NCI-H2029 treated with DMSO at 0.1 percent for 48 hours (cell line): ENCODE data around the gene TMEM151A.
"Not testable (repeated sequence)": the region's sequence is repeated elsewhere in the genome, so short reads cannot be mapped to it uniquely, and the experiment has no call there.

Source experiments
- DNase-seq: peaks from one replicate; lab custom pipeline; 2025; lab: John Stamatoyannopoulos, UW

The TMEM151A gene

GRCh38 chr11:66309475-66309874 is 17.8 kb downstream of the TMEM151A start:
- no peak for DNase-seq

DNA sequence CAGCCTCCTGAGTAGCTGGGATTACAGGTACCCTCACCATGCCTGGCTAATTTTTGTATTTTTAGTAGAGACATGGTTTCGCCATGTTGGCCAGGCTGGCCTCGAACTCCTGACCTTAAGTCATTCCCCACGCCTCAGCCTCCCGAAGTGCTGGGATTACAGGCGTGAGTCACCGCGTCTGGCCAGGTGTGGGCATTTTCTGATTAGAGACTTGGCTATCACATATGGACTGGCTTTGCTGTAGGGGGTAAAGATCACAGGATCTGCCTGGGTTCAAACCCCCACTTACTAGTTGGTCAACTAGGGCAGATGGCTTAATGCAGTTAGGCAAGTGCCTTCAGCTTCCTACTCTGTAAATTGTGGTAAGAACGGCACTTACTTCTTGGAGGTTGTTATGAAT is 18.6 kb downstream of the TMEM151A start:
- DNase-seq, result no peak

DNA sequence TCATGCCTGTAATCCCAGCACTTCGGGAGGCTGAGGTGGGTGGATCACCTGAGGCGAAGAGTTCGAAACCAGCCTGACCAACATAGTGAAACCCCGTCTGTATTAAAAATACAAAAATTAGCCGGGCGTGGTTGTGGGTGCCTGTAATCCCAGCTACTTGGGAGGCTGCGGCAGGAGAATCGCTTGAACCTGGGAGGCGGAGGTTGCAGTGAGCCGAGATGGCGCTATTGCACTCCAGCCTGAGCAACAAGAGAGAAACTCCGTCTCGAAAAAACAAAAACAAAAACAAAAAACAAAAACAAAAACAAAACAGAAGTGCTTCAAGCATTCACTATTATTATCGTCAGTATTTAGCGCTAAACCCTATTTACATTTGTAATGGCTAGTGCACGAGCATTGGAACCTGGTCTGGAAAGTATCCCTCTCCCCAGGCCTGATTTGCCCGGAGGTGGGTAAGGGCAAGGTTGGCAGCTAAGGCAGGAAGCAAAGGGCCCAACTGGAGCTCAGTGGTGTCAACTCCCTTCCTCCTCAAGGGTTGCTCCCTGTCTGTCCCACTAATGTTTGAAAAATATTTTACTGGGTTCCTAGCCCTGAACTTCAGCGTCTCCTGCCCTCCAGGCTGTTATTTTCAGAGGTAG is 19.2 kb downstream of the TMEM151A start:
- DNase-seq, result not testable (repeated sequence)

- no peak for DNase-seq
These were observed 19.8 kb downstream of the TMEM151A start for GRCh38 chr11:66311470-66311964.

GRCh38 chr11:66311965-66312548 is 20.4 kb downstream of the TMEM151A start:
- peak; percentile 77 for DNase-seq

DNA sequence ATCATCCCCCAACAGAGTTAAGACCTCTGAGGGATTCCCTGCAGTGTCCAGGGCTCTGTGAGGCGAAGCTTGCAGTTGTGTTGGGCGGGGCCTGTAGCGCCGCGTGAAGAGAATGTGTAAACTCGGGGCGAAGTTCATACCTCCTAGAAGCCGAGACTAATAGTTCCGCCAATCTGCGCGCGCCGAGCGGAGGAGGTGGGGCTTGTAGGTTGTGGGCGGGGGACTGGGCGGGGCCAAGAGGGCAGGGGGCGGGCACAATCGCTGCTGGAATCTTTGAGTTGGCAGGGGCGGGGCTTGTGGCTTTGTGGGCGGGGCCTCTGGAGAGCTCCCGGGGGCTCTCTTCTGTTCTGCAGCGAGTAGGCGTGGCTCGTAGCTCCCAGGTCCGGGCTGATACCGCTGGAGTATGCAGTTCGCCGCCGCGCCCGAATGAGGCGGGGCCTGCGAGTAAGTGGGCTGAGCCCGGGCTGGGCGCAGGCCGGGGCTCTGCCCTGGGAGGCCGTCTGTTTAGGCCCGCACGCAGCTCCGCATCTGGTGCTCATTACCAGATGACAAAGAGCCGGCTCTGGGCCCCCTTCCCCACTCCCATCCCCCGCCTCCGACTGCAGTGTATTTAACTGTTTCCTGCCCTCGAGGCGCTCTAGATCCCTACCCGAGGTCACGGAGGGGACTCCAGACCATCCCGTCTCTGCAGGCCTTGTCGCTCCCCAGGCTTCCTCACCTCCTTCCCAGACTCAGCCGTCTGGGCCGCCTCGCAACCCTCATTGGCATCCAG is 21.0 kb downstream of the TMEM151A start:
- DNase-seq, result peak; percentile 77

GRCh38 chr11:66313321-66314185 is 21.9 kb downstream of the TMEM151A start:
- no peak for DNase-seq

DNA sequence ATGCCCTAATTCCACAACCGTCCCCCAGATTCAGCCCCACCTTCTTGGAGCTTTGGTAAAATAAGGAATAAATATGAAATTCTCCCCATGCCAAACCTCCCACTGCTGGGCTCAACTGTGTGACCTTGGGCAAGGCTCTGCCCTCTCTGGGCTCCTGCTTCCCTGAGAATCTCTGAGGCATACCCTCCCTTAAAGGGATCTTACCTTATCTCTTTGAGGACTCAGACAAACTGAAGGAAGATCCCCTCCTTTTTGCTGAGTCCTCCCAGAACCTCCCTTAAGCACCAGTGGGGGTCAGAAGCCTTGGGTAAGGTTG is 22.4 kb downstream of the TMEM151A start:
- no peak for DNase-seq

- no peak for DNase-seq
These were observed 23.1 kb downstream of the TMEM151A start for GRCh38 chr11:66314561-66315497.

GRCh38 chr11:66315498-66315885 is 23.8 kb downstream of the TMEM151A start:
- no peak for DNase-seq

- DNase-seq, result peak; percentile 24
These were observed 24.5 kb downstream of the TMEM151A start for GRCh38 chr11:66315921-66316811.

GRCh38 chr11:66316849-66317251 is 25.2 kb downstream of the TMEM151A start, which contains the start of gene CD248:
Gene CD248 (minus strand): TSS chr11:66317044. CDS start chr11:66317027, 17 bp downstream.
- DNase-seq, result no peak

DNA sequence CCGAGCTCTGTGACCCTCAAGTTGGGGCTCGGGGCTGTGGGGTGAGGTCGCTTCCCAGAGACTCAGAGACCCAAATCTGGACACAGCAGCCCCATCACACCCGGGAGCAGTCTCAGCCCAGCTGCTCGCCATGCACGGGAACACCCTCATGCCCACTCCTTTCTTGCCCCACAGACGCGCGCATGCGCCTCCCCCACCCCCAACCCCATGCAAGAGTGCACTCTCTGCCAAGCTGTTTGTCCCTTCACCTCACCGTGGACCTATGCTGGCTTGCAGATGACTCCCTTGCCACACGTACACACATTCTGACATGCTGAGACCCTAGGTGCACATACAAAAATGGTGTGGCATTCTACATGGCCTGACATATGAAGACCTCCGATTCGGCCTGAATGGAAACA is 25.6 kb downstream of the TMEM151A start:
- DNase-seq, result no peak

DNA sequence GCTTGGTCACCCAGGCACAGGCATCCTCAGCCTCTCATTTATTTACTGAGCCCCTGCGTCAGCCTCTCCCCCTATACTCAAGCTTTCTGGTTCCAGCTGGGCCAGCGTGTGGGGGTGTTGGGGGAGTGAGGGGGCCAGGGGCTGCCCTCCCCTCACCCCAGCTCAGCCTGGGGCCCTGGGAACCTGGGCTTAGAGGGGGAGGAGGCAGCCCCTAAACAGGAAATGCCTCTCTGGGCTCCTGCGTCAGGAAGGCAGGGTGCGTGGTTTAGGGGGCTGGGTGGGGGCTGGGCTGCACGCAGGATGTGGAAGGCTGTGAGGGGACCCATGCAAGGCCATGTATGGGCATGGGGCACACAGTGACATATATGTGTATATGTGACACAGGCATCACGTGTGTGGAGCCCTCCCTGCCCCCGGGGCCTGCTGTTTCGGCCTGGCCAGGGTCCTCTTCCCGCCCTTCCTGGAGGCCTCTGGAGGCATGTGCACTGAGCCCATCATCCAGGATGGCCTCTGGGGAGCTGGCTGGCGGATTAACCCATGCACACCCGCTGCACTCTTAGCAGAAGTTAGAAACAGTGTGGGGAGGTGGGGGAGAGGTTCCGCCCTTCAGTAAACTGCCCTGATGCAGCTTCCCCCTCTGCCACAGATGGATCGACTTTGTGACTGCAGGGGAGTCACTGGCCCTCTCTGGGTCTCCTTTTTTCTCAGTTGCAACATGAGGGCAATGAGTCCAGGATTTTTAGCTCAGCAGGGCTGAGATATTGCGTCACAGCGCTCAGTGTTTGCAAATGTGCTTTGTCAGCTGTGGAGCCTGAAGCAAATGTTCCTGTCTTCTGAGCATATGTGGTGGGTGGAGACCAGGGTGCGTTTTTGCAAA is 26.3 kb downstream of the TMEM151A start:
- no peak for DNase-seq

DNA sequence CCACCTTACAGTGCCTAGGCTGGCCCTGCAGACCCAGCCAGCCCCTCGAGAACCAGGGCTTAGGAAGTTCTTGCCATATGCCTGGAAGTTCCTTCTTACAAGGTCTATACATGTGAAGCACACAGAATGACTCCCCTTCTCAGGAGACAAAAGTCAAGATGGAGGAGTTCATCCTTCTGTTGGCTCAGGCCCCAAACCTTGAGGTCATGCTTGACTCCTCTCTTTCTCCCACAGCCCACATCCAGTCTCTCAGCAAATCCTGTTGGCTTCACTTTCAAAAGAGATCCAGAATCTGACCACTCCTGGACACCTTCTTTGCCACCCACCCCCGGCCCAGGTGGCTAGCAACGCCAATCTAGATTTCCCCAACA is 26.9 kb downstream of the TMEM151A start:
- no peak for DNase-seq

DNA sequence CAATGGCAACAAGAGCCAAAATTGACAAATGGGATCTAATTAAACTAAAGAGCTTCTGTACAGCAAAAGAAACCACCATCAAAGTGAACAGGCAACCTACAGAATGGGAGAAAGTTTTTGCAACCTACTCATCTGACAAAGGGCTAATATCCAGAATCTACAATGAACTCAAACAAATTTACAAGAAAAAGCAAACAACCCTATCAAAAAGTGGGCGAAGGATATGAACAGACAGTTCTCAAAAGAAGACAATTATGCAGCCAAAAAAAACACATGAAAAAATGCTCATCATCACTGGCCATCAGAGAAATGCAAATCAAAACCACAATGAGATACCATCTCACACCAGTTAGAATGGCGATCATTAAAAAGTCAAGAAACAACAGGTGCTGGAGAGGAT is 28.6 kb downstream of the TMEM151A start:
- not testable (repeated sequence) for DNase-seq

GRCh38 chr11:66320748-66321147 is 29.1 kb downstream of the TMEM151A start:
- DNase-seq, result not testable (repeated sequence)

GRCh38 chr11:66321606-66322005 is 29.9 kb downstream of the TMEM151A start:
- DNase-seq, result no peak
